Uterine smooth muscle cell (primary cell): ENCODE data around the gene ASPG. TPM values are rescaled to one million over a fixed set of nuclear protein-coding genes. Genes with fewer than 3 reads are reported as not detected.

Experiments
- total RNA-seq: library from RNA; depleted of rRNA; stranded (reverse); fragments of >200 nt; gene quantifications from 2 replicates; pipeline ENCODE4 v1.2.3, GENCODE V29; 2014

The ASPG gene
- total RNA-seq: under 0.01 TPM in 1 of 2 replicates, not detected in the other

GRCh38 chr14:104085032-104085888, at the start of gene ASPG:
TSS of gene ASPG (plus strand) at chr14:104085700. CDS start at chr14:104085771, 71 bp downstream.

DNA sequence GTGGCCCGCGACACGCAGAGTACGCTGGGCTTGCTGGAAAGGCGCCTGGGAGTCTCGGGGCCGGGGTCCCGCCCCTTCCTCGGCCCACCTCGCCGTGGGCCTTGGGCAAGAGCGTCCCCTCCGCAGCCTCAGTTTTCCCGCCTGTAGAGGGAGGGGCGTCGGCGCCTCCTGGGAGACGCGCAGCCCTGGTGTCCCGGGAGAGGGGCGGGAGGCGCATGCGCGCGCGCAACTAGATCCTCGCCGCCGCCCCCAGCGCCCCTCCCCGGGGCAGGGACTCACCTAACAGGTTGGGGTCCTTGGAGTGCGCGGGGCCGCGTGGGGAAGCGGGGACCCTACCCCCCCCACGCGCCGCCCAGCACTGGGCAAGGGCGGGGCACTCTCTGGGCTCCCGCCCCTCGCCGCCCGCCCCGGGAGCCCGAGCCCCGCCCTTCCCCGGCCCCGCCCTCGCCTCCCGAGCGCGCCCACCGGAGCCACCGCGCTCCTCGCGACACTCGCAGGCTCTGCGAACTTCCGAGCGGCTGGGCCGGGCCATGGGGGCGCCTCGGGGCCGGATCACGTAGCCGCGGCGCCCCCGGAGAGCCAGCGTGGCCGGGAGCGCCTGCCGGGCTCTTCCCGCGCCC, 52.7 kb downstream of the ASPG start, which contains the start of gene KIF26A:
TSS of gene KIF26A (plus strand) at position 490 of the 620 bp plus-strand sequence. CDS start 136 bp downstream, outside the sequence.

Other genes with a start within 250 kb of the ASPG start
- gene PPP1R13B, start 238.1 kb upstream of the ASPG start, total RNA-seq: 3.4 and 5.8 TPM in 2 replicates
- gene TDRD9, start 157.2 kb upstream of the ASPG start, total RNA-seq: 0.22 and 2.2 TPM in 2 replicates
- gene RD3L, start 143.2 kb upstream of the ASPG start, total RNA-seq: not detected in 2 replicates
- gene KIF26A, start 52.9 kb downstream of the ASPG start, total RNA-seq: 1.3 and 1.5 TPM in 2 replicates